HG02981 (cell line): ENCODE measurements around the gene CEND1.
A peak's percentile ranks its signal among the peaks of the same experiment; 100 is the strongest.
"Not testable (repeated sequence)": the region's sequence is repeated elsewhere in the genome, so short reads cannot be mapped to it uniquely, and the experiment has no call there.

Experiments
- ATAC-seq: cut with Tn5 transposase; IDR thresholded peaks from one replicate; pipeline ENCODE4 v1.9.1; 2021; ENCODE audit warnings: mild to moderate bottlenecking, moderate library complexity; ENCODE audit not compliant: unreplicated experiment

Gene CEND1

DNA sequence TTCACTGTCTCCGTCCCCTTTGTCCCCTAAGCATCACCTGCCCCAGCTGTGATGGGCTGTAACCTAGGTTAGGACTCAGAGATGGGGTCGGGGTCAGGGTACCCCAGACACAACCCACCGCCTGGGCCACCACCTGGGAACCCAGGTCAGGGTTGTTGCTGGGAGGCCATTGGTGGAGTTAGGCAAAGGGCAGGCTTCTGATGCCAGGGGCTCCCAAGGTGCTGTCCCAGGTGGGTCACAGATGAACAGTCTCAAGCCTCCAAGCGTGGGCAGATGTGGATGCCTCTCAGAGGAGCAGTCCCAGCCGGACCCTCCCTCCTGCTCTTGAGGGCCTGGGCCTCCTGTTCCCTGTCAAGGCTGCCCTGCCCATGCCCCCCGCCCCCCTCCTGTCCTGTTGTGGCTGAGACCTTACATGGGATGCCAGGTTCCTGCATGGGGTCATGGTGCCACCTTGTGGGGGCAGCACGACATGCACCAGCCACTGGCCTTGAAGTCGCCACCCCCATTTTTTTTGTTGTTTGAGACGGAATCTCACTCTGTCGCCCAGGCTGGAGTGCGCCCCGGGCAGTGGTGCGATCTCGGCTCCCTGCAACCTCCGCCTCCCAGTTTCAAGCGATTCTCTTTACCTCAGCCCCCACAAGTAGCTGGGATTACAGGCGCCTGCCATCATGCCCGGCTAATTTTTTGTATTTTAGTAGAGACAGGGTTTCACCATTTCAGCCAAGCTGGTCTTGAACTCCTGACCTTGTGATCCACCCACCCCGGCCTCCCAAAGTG is 24.7 kb downstream of the CEND1 start:
- ATAC-seq = no peak

- ATAC-seq = no peak
These were observed 25.4 kb downstream of the CEND1 start for GRCh38 chr11:764322-765024.

DNA sequence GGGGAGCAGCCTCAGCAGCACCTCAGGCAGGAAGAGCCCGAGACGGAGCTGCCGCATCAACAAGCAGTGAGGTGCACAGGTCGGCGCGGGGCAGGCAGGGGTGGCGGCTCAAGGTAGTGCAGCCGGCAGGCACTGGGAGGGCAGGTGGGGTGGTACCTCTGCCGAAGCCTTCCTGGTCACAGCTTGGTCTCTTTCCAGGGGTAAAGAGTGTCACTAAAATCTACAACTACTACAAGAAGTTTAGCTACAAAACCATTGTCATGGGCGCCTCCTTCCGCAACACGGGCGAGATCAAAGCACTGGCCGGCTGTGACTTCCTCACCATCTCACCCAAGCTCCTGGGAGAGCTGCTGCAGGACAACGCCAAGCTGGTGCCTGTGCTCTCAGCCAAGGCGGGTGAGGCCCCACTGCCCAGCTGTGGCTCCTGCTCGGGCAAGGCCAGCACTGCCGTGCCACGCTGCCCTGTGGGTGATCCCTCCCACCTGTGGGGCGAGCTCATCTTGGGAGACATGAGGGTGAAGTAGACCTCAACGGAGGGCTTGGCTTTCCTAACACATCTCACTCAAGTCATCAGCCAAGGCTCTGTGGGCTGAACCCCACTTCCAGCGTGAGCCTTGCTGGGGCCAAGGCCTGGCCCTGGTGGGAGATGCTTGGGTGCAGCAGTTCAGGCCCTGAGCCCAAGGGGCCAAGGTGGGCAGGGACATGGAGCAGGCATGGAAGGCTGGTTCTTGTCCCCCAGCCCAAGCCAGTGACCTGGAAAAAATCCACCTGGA is 26.2 kb downstream of the CEND1 start:
- no peak for ATAC-seq

GRCh38 chr11:763073-763463 is 26.8 kb downstream of the CEND1 start:
- no peak for ATAC-seq

GRCh38 chr11:762421-763072 is 27.3 kb downstream of the CEND1 start:
- ATAC-seq = no peak

- ATAC-seq = no peak
These were observed 28.3 kb downstream of the CEND1 start for GRCh38 chr11:761526-762108.

- no peak for ATAC-seq
These were observed 29.7 kb downstream of the CEND1 start for GRCh38 chr11:760236-760635.

- no peak for ATAC-seq
These were observed 40.2 kb downstream of the CEND1 start for GRCh38 chr11:749731-750130.

DNA sequence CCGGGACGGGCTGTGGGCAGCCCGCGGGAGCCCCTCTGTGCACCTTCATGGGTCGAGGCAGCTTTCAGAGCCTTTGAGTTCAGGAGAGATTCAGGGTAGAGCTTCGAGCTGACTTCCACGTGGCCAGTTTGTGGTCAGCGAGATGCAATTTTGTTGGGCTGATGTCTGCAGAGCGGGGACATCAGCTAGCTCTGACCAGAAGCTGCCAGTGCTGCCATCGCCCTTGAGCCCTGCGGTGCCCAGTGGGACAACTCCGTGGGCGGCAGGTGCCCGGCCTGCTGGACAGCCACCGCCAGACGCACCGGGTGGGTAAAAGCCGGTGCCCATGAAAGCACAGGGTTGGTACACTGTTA is 41.9 kb downstream of the CEND1 start:
- peak; percentile 7 for ATAC-seq

GRCh38 chr11:747158-748006 is 42.5 kb downstream of the CEND1 start, which contains the start of gene TALDO1:
TALDO1 (plus strand) TSS chr11:747464; CDS start chr11:747482, 18 bp downstream.
- ATAC-seq = peak; percentile 90

DNA sequence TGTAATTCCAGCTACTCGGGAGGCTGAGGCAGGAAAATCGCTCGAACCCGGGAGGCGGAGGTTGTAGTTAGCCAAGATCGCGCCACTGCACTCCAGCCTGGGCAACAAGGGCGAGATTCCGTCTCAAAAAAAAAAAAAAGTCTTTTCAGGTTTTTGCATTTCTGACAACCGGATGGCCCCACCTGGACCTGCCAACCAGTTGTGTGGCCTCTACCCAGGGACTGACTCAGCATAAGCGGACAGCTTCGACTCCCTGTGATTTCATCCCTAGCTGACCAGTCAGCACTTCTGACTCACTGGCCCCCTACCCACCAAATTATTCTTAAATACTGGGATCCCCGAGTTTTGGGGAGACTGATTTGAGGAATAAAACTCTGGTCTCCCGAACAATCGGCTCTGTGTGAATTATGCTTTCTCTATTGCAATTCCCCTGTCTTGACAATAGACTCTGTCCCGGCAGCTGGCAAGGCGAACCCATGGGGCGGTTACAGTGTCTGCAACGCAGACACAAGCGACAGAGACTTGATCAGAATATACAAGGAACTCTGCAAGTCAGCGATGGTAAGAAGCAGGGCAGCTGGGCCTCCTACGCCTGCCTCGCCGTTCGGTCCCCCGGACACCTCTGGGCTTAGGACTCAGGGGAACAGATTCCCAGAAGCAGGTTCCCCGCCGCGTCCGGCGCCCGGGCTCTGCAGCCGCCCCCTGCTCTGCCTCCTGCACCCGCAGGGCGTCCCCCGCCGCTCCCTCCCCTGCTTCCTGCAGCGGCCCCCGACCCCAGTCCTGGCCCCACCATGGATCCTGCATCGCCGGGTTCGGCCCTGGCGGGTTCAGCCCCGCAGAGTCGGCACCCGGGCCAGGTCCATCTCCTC is 43.4 kb downstream of the CEND1 start:
- ATAC-seq = peak; percentile 31

GRCh38 chr11:745428-745827 is 44.5 kb downstream of the CEND1 start:
- ATAC-seq = no peak

- ATAC-seq = no peak
These were observed 47.2 kb downstream of the CEND1 start for GRCh38 chr11:742571-743201.

- no peak for ATAC-seq
These were observed 47.7 kb downstream of the CEND1 start for GRCh38 chr11:742156-742546.

- not testable (repeated sequence) for ATAC-seq
These were observed 52.0 kb downstream of the CEND1 start for GRCh38 chr11:737899-738298.

DNA sequence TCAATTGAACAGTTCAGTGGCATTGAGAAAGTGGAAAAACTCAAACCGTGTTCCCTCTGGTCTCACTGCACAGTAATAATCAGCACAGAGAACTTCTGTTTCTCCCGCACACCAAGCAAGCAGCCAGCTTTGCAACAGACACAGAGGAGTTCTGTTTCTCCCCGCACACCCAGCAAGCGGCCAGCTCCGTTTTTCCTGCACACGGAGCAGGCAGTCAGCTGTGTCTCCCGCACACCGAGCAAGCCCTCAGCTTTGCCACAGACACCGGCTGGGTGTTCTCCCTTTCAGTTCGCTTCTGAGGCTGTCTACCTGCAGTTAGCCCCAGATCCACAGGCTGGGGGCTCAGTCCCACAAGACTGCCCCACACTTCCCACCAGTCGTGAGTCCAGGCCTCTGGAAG is 52.5 kb downstream of the CEND1 start:
- no peak for ATAC-seq
